K562 (cell line): ENCODE measurements around the gene SERPINA3. TPM values are rescaled to one million over a fixed set of nuclear protein-coding genes. Genes with fewer than 3 reads are reported as not detected.

Experiments used
- ATAC-seq: fragments of 200-7000 bp; cut with Tn5 transposase; 3 replicates; pipeline ENCODE4 v1.9.1; 2020; ENCODE audit warnings: moderate library complexity
- BruUV-seq: library from RNA; stranded (reverse); fragments of 400-500 nt; replicated peaks from 2 replicates; lab custom pipeline; 2021; lab: Mats Ljungman, UMichigan
- CTCF ChIA-PET: fragments of 300-600 bp; formaldehyde crosslinking; extraction: SDS; loops from one replicate; lab custom pipeline; 2021; ENCODE audit warnings: low intra/inter-chr PET ratio; lab: Yijun Ruan, JAX
- POLR2A ChIA-PET: fragments of 300-600, 350-650 bp; sonication (Branson Sonifier 250); formaldehyde crosslinking; extraction: SDS; loops from one replicate; lab custom pipeline; 2021; ENCODE audit warnings: antibody characterized with exemption, inconsistent platforms; lab: Yijun Ruan, JAX
- DNase-seq, 4 experiments: peaks; one replicate each; pipeline versions ENCODE4 v3.0.0 to v3.0.0-alpha.2; 2011 to 2018; ENCODE audit warnings: low spot score in 3 of 4, mixed read lengths in 3 of 4; ENCODE audit errors: extremely low read depth in 1 of 4
- FAIRE-seq: peaks from 2 replicates; lab custom pipeline; 2011; peaks lifted over from hg19 to GRCh38; lab: Jason Lieb, UNC
- H2AFZ ChIP-seq: 2 replicates; pipeline ENCODE4 v1.6.0; 2011; ENCODE audit warnings: low read depth, low read length, control low read depth, inconsistent platforms
- H3K27ac ChIP-seq: fragments of 200-600 bp; 3 replicates; pipeline ENCODE4 v1.8.0; 2011; ENCODE audit warnings: low read depth, mild to moderate bottlenecking, control low read depth, inconsistent platforms, low read length, moderate library complexity, mixed read lengths; ENCODE audit errors: extremely low read depth
- H3K27me3 ChIP-seq, 2 experiments: fragments of 300-600 bp in 1 of 2; 2 replicates in 1 of 2; 3 replicates in 1 of 2; pipeline versions ENCODE4 v1.6.0 to v1.8.0; 2011; ENCODE audit warnings: inconsistent platforms in 2 of 2, low read length in 2 of 2, mild to moderate bottlenecking in 1 of 2, mixed read lengths in 1 of 2, moderate library complexity in 1 of 2; ENCODE audit not compliant: control insufficient read depth in 2 of 2, insufficient read depth in 2 of 2
- H3K36me3 ChIP-seq: fragments of 300-600 bp; 3 replicates; pipeline ENCODE4 v1.8.0; 2011; ENCODE audit warnings: mild to moderate bottlenecking, low read length, inconsistent platforms; ENCODE audit not compliant: control insufficient read depth, insufficient read depth
- H3K4me1 ChIP-seq, 2 experiments: fragments of 200-600 bp in 1 of 2; replicated peaks in 1 of 2; 2 replicates in 1 of 2; 3 replicates in 1 of 2; pipeline versions ENCODE4 v1.5.1 to v1.8.0; 2011; ENCODE audit warnings: inconsistent platforms in 2 of 2, low read length in 2 of 2, mild to moderate bottlenecking in 1 of 2, mixed read lengths in 1 of 2, moderate library complexity in 1 of 2; ENCODE audit not compliant: control insufficient read depth in 2 of 2, insufficient read depth in 2 of 2
- H3K4me2 ChIP-seq: 2 replicates; pipeline ENCODE4 v1.6.1; 2011; ENCODE audit warnings: low read length, control low read depth, inconsistent platforms, mixed read lengths; ENCODE audit not compliant: insufficient read depth
- H3K4me3 ChIP-seq: fragments of 200-600 bp; sonication (generic), shearing (Covaris generic); 2 replicates; pipeline ENCODE4 v1.5.1; 2016; ENCODE audit warnings: control low read depth, inconsistent platforms
- H3K79me2 ChIP-seq: fragments of 200-600 bp; 3 replicates; pipeline ENCODE4 v1.8.0; 2011; ENCODE audit warnings: low read length, inconsistent platforms; ENCODE audit not compliant: control insufficient read depth, insufficient read depth
- H3K9ac ChIP-seq, 2 experiments: 2 replicates each; pipeline versions ENCODE4 v1.6.0 to v1.6.1; 2011; ENCODE audit warnings: low read depth in 2 of 2, low read length in 2 of 2, control low read depth in 1 of 2, inconsistent platforms in 1 of 2, mild to moderate bottlenecking in 1 of 2, mixed read lengths in 1 of 2; ENCODE audit not compliant: insufficient read depth in 1 of 2
- H3K9me1 ChIP-seq: one replicate; pipeline ENCODE4 v1.6.0; 2011; ENCODE audit warnings: inconsistent platforms, mild to moderate bottlenecking, low read length, moderate library complexity; ENCODE audit not compliant: control insufficient read depth, insufficient read depth
- H3K9me3 ChIP-seq: replicated peaks from 2 replicates; pipeline ENCODE4 v1.5.1; 2011; ENCODE audit warnings: low read depth, low read length, inconsistent platforms; ENCODE audit not compliant: control insufficient read depth, insufficient read depth
- H4K20me1 ChIP-seq: replicated peaks from 2 replicates; pipeline ENCODE4 v1.6.1; 2011; ENCODE audit warnings: low read length, inconsistent platforms, mixed read lengths; ENCODE audit not compliant: control insufficient read depth, insufficient read depth
- BHLHE40 ChIP-seq: IDR thresholded peaks from 2 replicates; pipeline ENCODE4 v1.6.1; 2011; ENCODE audit warnings: low read length, improper control_type of control experiment
- CHD4 ChIP-seq: fragments of 200-600 bp; sonication (generic); IDR thresholded peaks from 3 replicates; pipeline ENCODE4 v1.6.1; 2012; ENCODE audit warnings: low read depth, mild to moderate bottlenecking, mixed read lengths, low read length, inconsistent platforms; ENCODE audit not compliant: insufficient read depth, insufficient replicate concordance, poor library complexity, severe bottlenecking
- DMBX1 ChIP-seq: fragments of 250-450 bp; sonication (Bioruptor Pico); IDR thresholded peaks from 2 replicates; pipeline ENCODE4 v1.8.0; 2022; ENCODE audit warnings: inconsistent platforms, mild to moderate bottlenecking, moderate library complexity, borderline replicate concordance
- EP300 ChIP-seq: IDR thresholded peaks from 2 replicates; pipeline ENCODE4 v1.6.1; 2012; ENCODE audit warnings: low read length, improper control_type of control experiment
- ETS2 ChIP-seq: IDR thresholded peaks from 2 replicates; pipeline ENCODE4 v1.6.1; 2016; ENCODE audit warnings: borderline replicate concordance, missing genetic modification characterization, mild to moderate bottlenecking, moderate library complexity, missing compliant biosample characterization; ENCODE audit not compliant: poor library complexity, severe bottlenecking
- EWSR1 ChIP-seq: fragments of 450-650 bp; IDR thresholded peaks from 2 replicates; pipeline ENCODE4 v1.6.1; 2018; ENCODE audit warnings: borderline replicate concordance, mild to moderate bottlenecking, low read depth, moderate library complexity; ENCODE audit not compliant: partially characterized antibody
- MXI1 ChIP-seq: IDR thresholded peaks from 2 replicates; pipeline ENCODE4 v1.6.1; 2011; ENCODE audit warnings: low read depth, mild to moderate bottlenecking, improper control_type of control experiment, low read length
- MYBL2 ChIP-seq, 2 experiments: fragments of 450-650 bp in 1 of 2; sonication (generic) in 1 of 2; formaldehyde crosslinking in 1 of 2; IDR thresholded peaks; 2 replicates each; pipeline versions ENCODE4 v1.6.1 to v1.8.1; 2017 to 2022; ENCODE audit warnings: borderline replicate concordance in 1 of 2, inconsistent platforms in 1 of 2, low read depth in 1 of 2, mild to moderate bottlenecking in 1 of 2, missing genetic modification reagents in 1 of 2, moderate library complexity in 1 of 2
- MYC ChIP-seq, 2 experiments: fragments of 250-450 bp in 1 of 2; sonication (Bioruptor Pico) in 1 of 2; IDR thresholded peaks; 2 replicates each; pipeline versions ENCODE4 v1.5.1 to v1.6.1; 2012 to 2021; ENCODE audit warnings: low read depth in 2 of 2, borderline replicate concordance in 1 of 2, improper control_type of control experiment in 1 of 2, low read length in 1 of 2, mild to moderate bottlenecking in 1 of 2, moderate library complexity in 1 of 2
- PHB ChIP-seq: fragments of 250-450 bp; sonication (Bioruptor Pico); IDR thresholded peaks from 2 replicates; pipeline ENCODE4 v1.5.0; 2021
- SIN3B ChIP-seq: fragments of 450-650 bp; IDR thresholded peaks from 2 replicates; pipeline ENCODE4 v1.6.1; 2017; ENCODE audit warnings: low read depth, mild to moderate bottlenecking, moderate library complexity
- SRSF9 ChIP-seq: fragments of 200-400 bp; formaldehyde crosslinking; IDR thresholded peaks from 2 replicates; pipeline ENCODE4 v1.6.1; 2017; ENCODE audit warnings: low read depth, low read length, borderline replicate concordance
- TBP ChIP-seq: optimal IDR thresholded peaks from 2 replicates; pipeline ENCODE3; 2011; ENCODE audit warnings: low read depth, low read length, improper control_type of control experiment
- ZBED1 ChIP-seq: IDR thresholded peaks from 2 replicates; pipeline ENCODE4 v1.6.1; 2014
- ZKSCAN3 ChIP-seq: fragments of 250-450 bp; sonication (Bioruptor Pico); IDR thresholded peaks from 2 replicates; pipeline ENCODE4 v1.4.0; 2020
- ZNF41 ChIP-seq: fragments of 250-450 bp; sonication (Bioruptor Pico); conservative IDR thresholded peaks from 2 replicates; pipeline ENCODE4 v1.4.0; 2020; ENCODE audit warnings: mild to moderate bottlenecking
- ZNF76 ChIP-seq: fragments of 250-450 bp; sonication (Bioruptor Pico); IDR thresholded peaks from 2 replicates; pipeline ENCODE4 v1.4.0; 2020; ENCODE audit warnings: mild to moderate bottlenecking, moderate library complexity, borderline replicate concordance
- WGBS: fragments of 100-300 bp; shearing (Covaris generic); methylation state at CpG from one replicate; pipeline ENCODE4 v1.1.6; 2016; ENCODE audit warnings: low coverage, mixed read lengths; ENCODE audit not compliant: insufficient coverage; ENCODE audit errors: missing lambda C conversion rate; 5-methylcytosine and 5-hydroxymethylcytosine counted together
- in situ Hi-C: fragments of 300-500 bp; cut with MboI; formaldehyde crosslinking; loops from 4 replicates; pipeline ENCODE4 v1.15.0; 2018; ENCODE audit warnings: inconsistent platforms, mixed read lengths
- intact Hi-C: fragments of 100-400 bp; cut with micrococcal nuclease; formaldehyde crosslinking; loops from 2 replicates; pipeline ENCODE4 v1.14.2; 2022
- polyA plus RNA-seq, 8 experiments: library from polyadenylated mRNA; depleted of rRNA in 4 of 8; stranded (reverse) in 5 of 8; unstranded in 3 of 8; fragments of >200 nt; fragmentation: Nextera tagmentation in 2 of 8; fragmentation: Illumina TruSeq in 1 of 8; extraction: Ambion mirVana in 2 of 8; extraction: Trizol in 1 of 8; gene quantifications; 2 replicates each; pipeline versions ENCODE4 v1.2.1 to v1.2.3, GENCODE V29; 2011 to 2014; ENCODE audit warnings: inconsistent platforms in 1 of 8, missing spikeins in 1 of 8
- total RNA-seq, 7 experiments: library from RNA; depleted of rRNA in 6 of 7; stranded (reverse); fragments of >200 nt in 6 of 7; fragmentation: Illumina TruSeq in 2 of 7; extraction: Trizol in 2 of 7; gene quantifications; 2 replicates each; pipeline versions ENCODE4 v1.2.1 to v1.2.3, GENCODE V29; 2011 to 2021; ENCODE audit warnings: low replicate concordance in 1 of 7
- TF ChIP-seq, protein P1 (sequence below): fragments of 250-450 bp; sonication (Bioruptor Pico); IDR thresholded peaks from 2 replicates; pipeline ENCODE4 v1.4.0; 2020; ENCODE audit warnings: mild to moderate bottlenecking, moderate library complexity

The SERPINA3 gene
- total and polyA plus RNA-seq, 9 of the 15 experiments (the other 6 are each of a cell fraction or from before 2014, with no cell fraction given): 2.3 TPM; not detected in 8

DNA sequence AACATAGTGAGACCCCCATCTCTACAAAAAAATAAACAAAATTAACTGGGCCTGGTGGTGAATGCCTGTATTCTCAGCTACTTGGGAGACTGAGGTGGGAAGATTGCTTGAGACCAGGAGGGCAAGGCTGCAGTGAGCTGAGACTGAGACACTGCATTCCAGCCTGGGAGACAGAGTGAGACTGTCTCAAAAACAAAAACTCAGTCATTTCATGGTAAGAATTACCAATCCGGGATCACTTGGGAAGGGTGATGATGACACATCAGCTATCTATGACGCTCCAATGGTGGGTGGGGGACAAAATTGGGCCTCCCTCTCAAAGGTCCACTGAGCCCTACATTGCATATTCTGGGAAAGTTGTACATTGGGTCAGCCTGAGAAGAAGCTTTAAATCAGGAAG is 47.7 kb downstream of the SERPINA3 start (continued):
- TF ChIP-seq, protein P1, sequence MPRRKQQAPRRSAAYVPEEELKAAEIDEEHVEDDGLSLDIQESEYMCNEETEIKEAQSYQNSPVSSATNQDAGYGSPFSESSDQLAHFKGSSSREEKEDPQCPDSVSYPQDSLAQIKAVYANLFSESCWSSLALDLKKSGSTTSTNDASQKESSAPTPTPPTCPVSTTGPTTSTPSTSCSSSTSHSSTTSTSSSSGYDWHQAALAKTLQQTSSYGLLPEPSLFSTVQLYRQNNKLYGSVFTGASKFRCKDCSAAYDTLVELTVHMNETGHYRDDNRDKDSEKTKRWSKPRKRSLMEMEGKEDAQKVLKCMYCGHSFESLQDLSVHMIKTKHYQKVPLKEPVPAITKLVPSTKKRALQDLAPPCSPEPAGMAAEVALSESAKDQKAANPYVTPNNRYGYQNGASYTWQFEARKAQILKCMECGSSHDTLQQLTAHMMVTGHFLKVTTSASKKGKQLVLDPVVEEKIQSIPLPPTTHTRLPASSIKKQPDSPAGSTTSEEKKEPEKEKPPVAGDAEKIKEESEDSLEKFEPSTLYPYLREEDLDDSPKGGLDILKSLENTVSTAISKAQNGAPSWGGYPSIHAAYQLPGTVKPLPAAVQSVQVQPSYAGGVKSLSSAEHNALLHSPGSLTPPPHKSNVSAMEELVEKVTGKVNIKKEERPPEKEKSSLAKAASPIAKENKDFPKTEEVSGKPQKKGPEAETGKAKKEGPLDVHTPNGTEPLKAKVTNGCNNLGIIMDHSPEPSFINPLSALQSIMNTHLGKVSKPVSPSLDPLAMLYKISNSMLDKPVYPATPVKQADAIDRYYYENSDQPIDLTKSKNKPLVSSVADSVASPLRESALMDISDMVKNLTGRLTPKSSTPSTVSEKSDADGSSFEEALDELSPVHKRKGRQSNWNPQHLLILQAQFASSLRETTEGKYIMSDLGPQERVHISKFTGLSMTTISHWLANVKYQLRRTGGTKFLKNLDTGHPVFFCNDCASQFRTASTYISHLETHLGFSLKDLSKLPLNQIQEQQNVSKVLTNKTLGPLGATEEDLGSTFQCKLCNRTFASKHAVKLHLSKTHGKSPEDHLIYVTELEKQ (CRISPR knock-in tag): no peak
- TF ChIP-seq PHB (CRISPR knock-in tag): no peak

GRCh38 chr14:94660306-94660946 is 48.2 kb downstream of the SERPINA3 start:
- no peaks in the 10 kb centered on the region for H4K20me1 ChIP-seq
- WGBS: 1% methylated on average over 7 of the region's 8 CpGs
- DNase-seq (no peak), FAIRE-seq (no peak), ATAC-seq (no peak)
- no peaks in the 10 kb centered on the region for H3K79me2 ChIP-seq
- ChIA-PET CTCF (no interaction called here), POLR2A (interaction anchor here (0.7 kb wide), 1 partner anchor 579 kb away, joined by 4 read pairs; no protein-coding TSS in a partner anchor)
- no TSS peak for BruUV-seq
- no peak overlapping the region for H3K4me2 ChIP-seq
- no peaks in the 10 kb centered on the region for H3K4me1 ChIP-seq
- no peaks in the 10 kb centered on the region for H3K9me3 ChIP-seq
- no peak overlapping the region for H3K4me3 ChIP-seq
- intact Hi-C loops: no loop called here
- in situ Hi-C loops: no loop called here
- no peak overlapping the region for H2AFZ ChIP-seq
- H3K27me3 ChIP-seq: no peaks in the 10 kb centered on the region
- H3K36me3 ChIP-seq: no peaks in the 10 kb centered on the region
- H3K9ac ChIP-seq: no peak overlapping the region
- H3K9me1 ChIP-seq: no peaks in the 10 kb centered on the region
- no peak overlapping the region for H3K27ac ChIP-seq
- no peak for TF ChIP-seq BHLHE40
- no peak for TF ChIP-seq EP300
- no peak for TF ChIP-seq EWSR1
- TF ChIP-seq TBP: no peak
- no peak for TF ChIP-seq MXI1
- TF ChIP-seq ZNF76 (CRISPR knock-in tag): no peak
- no peak for TF ChIP-seq SIN3B
- no peak for TF ChIP-seq MYBL2 (IDR thresholded peaks at IDR 0.05; ENCODE audit: low read depth)
- no peak for TF ChIP-seq MYBL2 (CRISPR knock-in tag; IDR thresholded peaks at IDR 0.05; ENCODE audit: borderline replicate concordance)
- no peak for TF ChIP-seq SRSF9
- no peak for TF ChIP-seq MYC (IDR thresholded peaks at IDR 0.05; ENCODE audit: low read depth, low read length)
- TF ChIP-seq MYC (CRISPR knock-in tag; IDR thresholded peaks at IDR 0.05; ENCODE audit: borderline replicate concordance, low read depth): no peak
- TF ChIP-seq ETS2 (tag): no peak
- TF ChIP-seq ZNF41 (CRISPR knock-in tag): no peak
- no peak for TF ChIP-seq DMBX1
- no peak for TF ChIP-seq ZKSCAN3
- no peak for TF ChIP-seq ZBED1
- no peak for TF ChIP-seq CHD4
